Transverse colon (tissue), 4 donors: ENCODE measurements around the gene GNB1. TPM values are rescaled to one million over a fixed set of nuclear protein-coding genes. Genes with fewer than 3 reads are reported as not detected.

ENCODE experiments used
- DNase-seq: peaks from one replicate; pipeline ENCODE4 v3.0.0-alpha.2; 2019
- H3K27ac ChIP-seq, 4 donors: fragments of 200-600 bp; sonication (generic); 2 replicates each; pipeline ENCODE4 v1.5.1; 2016 to 2018; ENCODE audit warnings: inconsistent platforms in 4 of 4
- H3K27me3 ChIP-seq: fragments of 200-600 bp; sonication (generic); 2 replicates; pipeline ENCODE4 v1.5.1; 2017; ENCODE audit warnings: inconsistent platforms
- H3K36me3 ChIP-seq, 4 donors: fragments of 200-600 bp; sonication (generic); 2 replicates each; pipeline ENCODE4 v1.5.1; 2017 to 2019; ENCODE audit warnings: inconsistent platforms in 4 of 4
- H3K4me1 ChIP-seq, 4 donors: fragments of 200-600 bp; sonication (generic); 2 replicates each; pipeline ENCODE4 v1.5.1; 2017 to 2020; ENCODE audit warnings: inconsistent platforms in 4 of 4
- H3K4me3 ChIP-seq, 4 donors: fragments of 200-600 bp; sonication (generic); 1 replicate in 1 of 4; 2 replicates in 3 of 4; pipeline versions ENCODE4 v1.5.1 to v1.6.1; 2017 to 2019; ENCODE audit warnings: inconsistent platforms in 4 of 4
- H3K9me3 ChIP-seq, 2 donors: fragments of 200-600 bp; sonication (generic); 2 replicates each; pipeline ENCODE4 v1.5.1; 2017 to 2019; ENCODE audit warnings: inconsistent platforms in 2 of 2
- CTCF ChIP-seq, 5 experiments: fragments of 200-600 bp in 3 of 5; fragments of 450-650 bp in 2 of 5; sonication (generic) in 3 of 5; IDR thresholded peaks; 1 replicate in 2 of 5; 2 replicates in 3 of 5; pipeline ENCODE4 v1.5.1; 2016 to 2017; ENCODE audit warnings: antibody characterized with exemption in 5 of 5, inconsistent platforms in 3 of 5, mild to moderate bottlenecking in 2 of 5, moderate library complexity in 1 of 5
- EP300 ChIP-seq: sonication (generic); formaldehyde crosslinking; IDR thresholded peaks from one replicate; pipeline ENCODE4 v1.6.1; 2017; ENCODE audit warnings: antibody characterized with exemption, low read depth
- POLR2A ChIP-seq: fragments of 450-650 bp; IDR thresholded peaks from one replicate; pipeline ENCODE4 v1.6.1; 2016; ENCODE audit warnings: antibody characterized with exemption, mild to moderate bottlenecking, moderate library complexity
- POLR2AphosphoS5 ChIP-seq, 3 donors: sonication (generic); formaldehyde crosslinking; IDR thresholded peaks; one replicate each; pipeline ENCODE4 v1.6.1; 2016; ENCODE audit warnings: antibody characterized with exemption in 3 of 3
- WGBS, 2 donors: methylation state at CpG; one replicate each; pipeline ENCODE4 v1.1.5; 2018; ENCODE audit warnings: low coverage in 1 of 2; 5-methylcytosine and 5-hydroxymethylcytosine counted together
- in situ Hi-C, 4 donors: fragments of 200-750 bp; cut with MboI; loops; one replicate each; pipeline versions ENCODE4 v1.15.0 to v1.15.1; 2017; ENCODE audit warnings: low sequenced_read_pairs in 3 of 4, low pct_ligation_motif_present in 1 of 4, low pct_unique_long_range_greater_than_20kb in 1 of 4
- intact Hi-C: fragments of 100-400 bp; cut with DNase I; formaldehyde crosslinking; loops from one replicate; pipeline ENCODE4 v1.15.1; 2023; ENCODE audit warnings: low total_unique reads
- total RNA-seq, 4 donors: library from RNA; depleted of rRNA; stranded (reverse); fragments of >200 nt; gene quantifications; one replicate each; pipeline ENCODE4 v1.1.0, GENCODE V29; 2016

The GNB1 gene
- total RNA-seq, 4 donors from 2014 or later = 123 to 191 (median 174) TPM

GRCh38 chr1:1835546-1835945 is 55.3 kb downstream of the GNB1 start:
- 60 to 73% methylated on average over 1 to 3 of the region's 3 CpGs for WGBS, 2 donors
- Histone ChIP-seq H3K27me3 (no peaks in the 10 kb centered on the region), H3K9me3 (no peaks in the 10 kb centered on the region), H3K36me3 (no peaks in the 10 kb centered on the region), H3K4me3 (no peak overlapping the region), H3K27ac (no peak overlapping the region), H3K4me1 (peaks cover 0 to 8% (median 4%) of the 10 kb centered on the region in 4 donors)
- intact Hi-C loops = no loop called here
- in situ Hi-C loops = no loop called here
- TF ChIP-seq EP300 (no peak), CTCF (IDR thresholded peaks at IDR 0.05) (no peak), POLR2AphosphoS5 (IDR thresholded peaks at IDR 0.05) (no peak), POLR2A (no peak)
- DNase-seq = no peak

GRCh38 chr1:1833916-1834325 is 57.0 kb downstream of the GNB1 start:
- H3K27me3 ChIP-seq = no peaks in the 10 kb centered on the region
- 45 to 50% methylated on average over 6 of the region's 6 CpGs for WGBS, 2 donors
- no peak for TF ChIP-seq CTCF (IDR thresholded peaks at IDR 0.05)
- TF ChIP-seq POLR2A = no peak
- no peak for TF ChIP-seq POLR2AphosphoS5 (IDR thresholded peaks at IDR 0.05)
- no peak for TF ChIP-seq EP300
- H3K9me3 ChIP-seq = no peaks in the 10 kb centered on the region
- H3K27ac ChIP-seq = no peak overlapping the region
- peaks cover 0 to 9% (median 3%) of the 10 kb centered on the region in 4 donors for H3K4me1 ChIP-seq
- DNase-seq = no peak
- no peaks in the 10 kb centered on the region for H3K36me3 ChIP-seq
- intact Hi-C loops (no loop called here), in situ Hi-C loops (no loop called here)
- no peak overlapping the region for H3K4me3 ChIP-seq

- TF ChIP-seq EP300 (no peak), CTCF (IDR thresholded peaks at IDR 0.05) (no peak), POLR2A (no peak), POLR2AphosphoS5 (IDR thresholded peaks at IDR 0.05) (no peak)
- DNase-seq = no peak
- WGBS, 2 donors = 78 to 79% methylated on average over 9 to 10 of the region's 10 CpGs
These were observed 57.4 kb downstream of the GNB1 start for GRCh38 chr1:1833456-1833855.

GRCh38 chr1:1832820-1833219 is 58.1 kb downstream of the GNB1 start:
- in situ Hi-C loops (no loop called here), intact Hi-C loops (no loop called here)
- 22 to 83% methylated on average over 1 to 5 of the region's 5 CpGs for WGBS, 2 donors
- H3K9me3 ChIP-seq = no peaks in the 10 kb centered on the region
- TF ChIP-seq CTCF (IDR thresholded peaks at IDR 0.05) = no peak
- TF ChIP-seq POLR2A = no peak
- TF ChIP-seq POLR2AphosphoS5 (IDR thresholded peaks at IDR 0.05) = no peak
- TF ChIP-seq EP300 = no peak
- H3K4me3 ChIP-seq = no peak overlapping the region
- DNase-seq = no peak
- H3K4me1 ChIP-seq = peaks cover 0 to 12% (median 3%) of the 10 kb centered on the region in 4 donors
- no peaks in the 10 kb centered on the region for H3K36me3 ChIP-seq
- H3K27ac ChIP-seq = no peak overlapping the region
- H3K27me3 ChIP-seq = no peaks in the 10 kb centered on the region

More at GRCh38 chr1:1833456-1833855, 57.4 kb downstream of the GNB1 start:
- no peaks in the 10 kb centered on the region for H3K9me3 ChIP-seq
- intact Hi-C loops (no loop called here), in situ Hi-C loops (no loop called here)
- no peaks in the 10 kb centered on the region for H3K27me3 ChIP-seq
- no peak overlapping the region for H3K27ac ChIP-seq
- H3K36me3 ChIP-seq = no peaks in the 10 kb centered on the region
- no peak overlapping the region for H3K4me3 ChIP-seq
- H3K4me1 ChIP-seq = peaks cover 0 to 12% (median 3%) of the 10 kb centered on the region in 4 donors
